Keratinocyte (primary cell): ENCODE measurements around the gene ANKRD16.

ENCODE experiments used
- EZH2 ChIP-seq: IDR thresholded peaks from one replicate; pipeline ENCODE4 v1.6.1; 2012; ENCODE audit warnings: inconsistent platforms, mild to moderate bottlenecking, low read length, moderate library complexity
- TF ChIP-seq, protein P1 (sequence below), 3 experiments: IDR thresholded peaks in 1 of 3; conservative IDR thresholded peaks in 1 of 3; optimal IDR thresholded peaks in 1 of 3; 2 replicates in 2 of 3; 3 replicates in 1 of 3; pipeline versions ENCODE3 to v1.5.1; 2011; ENCODE audit warnings: low read length in 3 of 3, mild to moderate bottlenecking in 3 of 3, moderate library complexity in 2 of 3, control low read depth in 1 of 3, inconsistent platforms in 1 of 3; ENCODE audit not compliant: insufficient read depth in 2 of 3; ENCODE audit errors: extremely low read depth in 1 of 3

DNA sequence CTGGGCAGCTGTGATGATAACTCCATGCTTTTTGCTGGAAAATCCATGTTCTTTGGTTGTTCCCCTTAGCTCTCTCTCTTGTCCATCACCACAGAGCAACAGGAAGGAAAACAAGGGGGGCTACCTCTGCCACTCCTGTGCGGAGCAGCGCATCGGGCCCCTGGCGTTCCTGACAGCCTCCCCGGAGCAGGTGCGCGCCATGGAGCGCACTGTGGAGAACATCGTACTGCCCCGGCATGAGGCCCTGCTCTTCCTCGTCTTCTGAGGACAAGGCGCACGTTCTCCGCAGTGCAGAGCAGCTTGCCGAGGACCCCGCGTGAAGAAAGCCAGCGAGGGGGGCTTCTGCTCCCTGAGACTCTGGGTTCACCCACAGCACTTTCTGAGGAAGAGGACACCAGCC, 47.3 kb upstream of the ANKRD16 start:
- TF ChIP-seq, protein P1, sequence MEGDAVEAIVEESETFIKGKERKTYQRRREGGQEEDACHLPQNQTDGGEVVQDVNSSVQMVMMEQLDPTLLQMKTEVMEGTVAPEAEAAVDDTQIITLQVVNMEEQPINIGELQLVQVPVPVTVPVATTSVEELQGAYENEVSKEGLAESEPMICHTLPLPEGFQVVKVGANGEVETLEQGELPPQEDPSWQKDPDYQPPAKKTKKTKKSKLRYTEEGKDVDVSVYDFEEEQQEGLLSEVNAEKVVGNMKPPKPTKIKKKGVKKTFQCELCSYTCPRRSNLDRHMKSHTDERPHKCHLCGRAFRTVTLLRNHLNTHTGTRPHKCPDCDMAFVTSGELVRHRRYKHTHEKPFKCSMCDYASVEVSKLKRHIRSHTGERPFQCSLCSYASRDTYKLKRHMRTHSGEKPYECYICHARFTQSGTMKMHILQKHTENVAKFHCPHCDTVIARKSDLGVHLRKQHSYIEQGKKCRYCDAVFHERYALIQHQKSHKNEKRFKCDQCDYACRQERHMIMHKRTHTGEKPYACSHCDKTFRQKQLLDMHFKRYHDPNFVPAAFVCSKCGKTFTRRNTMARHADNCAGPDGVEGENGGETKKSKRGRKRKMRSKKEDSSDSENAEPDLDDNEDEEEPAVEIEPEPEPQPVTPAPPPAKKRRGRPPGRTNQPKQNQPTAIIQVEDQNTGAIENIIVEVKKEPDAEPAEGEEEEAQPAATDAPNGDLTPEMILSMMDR (optimal IDR thresholded peaks at IDR 0.05 in 1 of 3, IDR thresholded peaks at IDR 0.05 in 1 of 3, conservative IDR thresholded peaks at IDR 0.05 in 1 of 3; ENCODE audit: extremely low read depth in 1 of 3, insufficient read depth in 2 of 3, low read length in 3 of 3) = no peak
- no peak for TF ChIP-seq EZH2
